K562 (cell line): ENCODE results near the gene DPAGT1. TPM values are rescaled to one million over a fixed set of nuclear protein-coding genes. Genes with fewer than 3 reads are reported as not detected.
A peak's percentile ranks its signal among the peaks of the same experiment; 100 is the strongest.

ENCODE experiments used
- ATAC-seq: fragments of 200-7000 bp; cut with Tn5 transposase; 3 replicates; pipeline ENCODE4 v1.9.1; 2020; ENCODE audit warnings: moderate library complexity
- BruUV-seq: library from RNA; stranded (reverse); fragments of 400-500 nt; replicated peaks from 2 replicates; lab custom pipeline; 2021; lab: Mats Ljungman, UMichigan
- CTCF ChIA-PET: fragments of 300-600 bp; formaldehyde crosslinking; extraction: SDS; loops from one replicate; lab custom pipeline; 2021; ENCODE audit warnings: low intra/inter-chr PET ratio; lab: Yijun Ruan, JAX
- POLR2A ChIA-PET: fragments of 300-600, 350-650 bp; sonication (Branson Sonifier 250); formaldehyde crosslinking; extraction: SDS; loops from one replicate; lab custom pipeline; 2021; ENCODE audit warnings: antibody characterized with exemption, inconsistent platforms; lab: Yijun Ruan, JAX
- DNase-seq, 4 experiments: peaks; one replicate each; pipeline versions ENCODE4 v3.0.0 to v3.0.0-alpha.2; 2011 to 2018; ENCODE audit warnings: low spot score in 3 of 4, mixed read lengths in 3 of 4; ENCODE audit errors: extremely low read depth in 1 of 4
- FAIRE-seq: peaks from 2 replicates; lab custom pipeline; 2011; peaks lifted over from hg19 to GRCh38; lab: Jason Lieb, UNC
- H2AFZ ChIP-seq: 2 replicates; pipeline ENCODE4 v1.6.0; 2011; ENCODE audit warnings: low read depth, low read length, control low read depth, inconsistent platforms
- H3K27ac ChIP-seq: fragments of 200-600 bp; 3 replicates; pipeline ENCODE4 v1.8.0; 2011; ENCODE audit warnings: low read depth, mild to moderate bottlenecking, control low read depth, inconsistent platforms, low read length, moderate library complexity, mixed read lengths; ENCODE audit errors: extremely low read depth
- H3K27me3 ChIP-seq, 2 experiments: fragments of 300-600 bp in 1 of 2; 2 replicates in 1 of 2; 3 replicates in 1 of 2; pipeline versions ENCODE4 v1.6.0 to v1.8.0; 2011; ENCODE audit warnings: inconsistent platforms in 2 of 2, low read length in 2 of 2, mild to moderate bottlenecking in 1 of 2, mixed read lengths in 1 of 2, moderate library complexity in 1 of 2; ENCODE audit not compliant: control insufficient read depth in 2 of 2, insufficient read depth in 2 of 2
- H3K36me3 ChIP-seq: fragments of 300-600 bp; 3 replicates; pipeline ENCODE4 v1.8.0; 2011; ENCODE audit warnings: mild to moderate bottlenecking, low read length, inconsistent platforms; ENCODE audit not compliant: control insufficient read depth, insufficient read depth
- H3K4me1 ChIP-seq, 2 experiments: fragments of 200-600 bp in 1 of 2; replicated peaks in 1 of 2; 2 replicates in 1 of 2; 3 replicates in 1 of 2; pipeline versions ENCODE4 v1.5.1 to v1.8.0; 2011; ENCODE audit warnings: inconsistent platforms in 2 of 2, low read length in 2 of 2, mild to moderate bottlenecking in 1 of 2, mixed read lengths in 1 of 2, moderate library complexity in 1 of 2; ENCODE audit not compliant: control insufficient read depth in 2 of 2, insufficient read depth in 2 of 2
- H3K4me2 ChIP-seq: 2 replicates; pipeline ENCODE4 v1.6.1; 2011; ENCODE audit warnings: low read length, control low read depth, inconsistent platforms, mixed read lengths; ENCODE audit not compliant: insufficient read depth
- H3K4me3 ChIP-seq: fragments of 200-600 bp; sonication (generic), shearing (Covaris generic); 2 replicates; pipeline ENCODE4 v1.5.1; 2016; ENCODE audit warnings: control low read depth, inconsistent platforms
- H3K79me2 ChIP-seq: fragments of 200-600 bp; 3 replicates; pipeline ENCODE4 v1.8.0; 2011; ENCODE audit warnings: low read length, inconsistent platforms; ENCODE audit not compliant: control insufficient read depth, insufficient read depth
- H3K9ac ChIP-seq, 2 experiments: 2 replicates each; pipeline versions ENCODE4 v1.6.0 to v1.6.1; 2011; ENCODE audit warnings: low read depth in 2 of 2, low read length in 2 of 2, control low read depth in 1 of 2, inconsistent platforms in 1 of 2, mild to moderate bottlenecking in 1 of 2, mixed read lengths in 1 of 2; ENCODE audit not compliant: insufficient read depth in 1 of 2
- H3K9me1 ChIP-seq: one replicate; pipeline ENCODE4 v1.6.0; 2011; ENCODE audit warnings: inconsistent platforms, mild to moderate bottlenecking, low read length, moderate library complexity; ENCODE audit not compliant: control insufficient read depth, insufficient read depth
- H3K9me3 ChIP-seq: replicated peaks from 2 replicates; pipeline ENCODE4 v1.5.1; 2011; ENCODE audit warnings: low read depth, low read length, inconsistent platforms; ENCODE audit not compliant: control insufficient read depth, insufficient read depth
- H4K20me1 ChIP-seq: replicated peaks from 2 replicates; pipeline ENCODE4 v1.6.1; 2011; ENCODE audit warnings: low read length, inconsistent platforms, mixed read lengths; ENCODE audit not compliant: control insufficient read depth, insufficient read depth
- E2F3 ChIP-seq: fragments of 250-450 bp; sonication (Bioruptor Pico); IDR thresholded peaks from 2 replicates; pipeline ENCODE4 v1.4.0; 2020; ENCODE audit warnings: mild to moderate bottlenecking
- GTF2A2 ChIP-seq: IDR thresholded peaks from 2 replicates; pipeline ENCODE4 v1.6.1; 2016; ENCODE audit warnings: mild to moderate bottlenecking, missing genetic modification characterization, missing compliant biosample characterization
- ILF3 ChIP-seq: fragments of 450-650 bp; IDR thresholded peaks from 2 replicates; pipeline ENCODE4 v1.6.1; 2018; ENCODE audit warnings: antibody characterized with exemption, mild to moderate bottlenecking, moderate library complexity, borderline replicate concordance
- NCOR1 ChIP-seq: fragments of 450-650 bp; IDR thresholded peaks from 2 replicates; pipeline ENCODE4 v1.6.1; 2016; ENCODE audit warnings: mild to moderate bottlenecking, moderate library complexity
- ZNF316 ChIP-seq: fragments of 450-650 bp; IDR thresholded peaks from 2 replicates; pipeline ENCODE4 v1.6.1; 2016
- ZNF75A ChIP-seq: fragments of 450-650 bp; formaldehyde crosslinking; IDR thresholded peaks from 2 replicates; pipeline ENCODE4 v1.4.0; 2020; ENCODE audit warnings: mild to moderate bottlenecking
- WGBS: fragments of 100-300 bp; shearing (Covaris generic); methylation state at CpG from one replicate; pipeline ENCODE4 v1.1.6; 2016; ENCODE audit warnings: low coverage, mixed read lengths; ENCODE audit not compliant: insufficient coverage; ENCODE audit errors: missing lambda C conversion rate; 5-methylcytosine and 5-hydroxymethylcytosine counted together
- in situ Hi-C: fragments of 300-500 bp; cut with MboI; formaldehyde crosslinking; loops from 4 replicates; pipeline ENCODE4 v1.15.0; 2018; ENCODE audit warnings: inconsistent platforms, mixed read lengths
- intact Hi-C: fragments of 100-400 bp; cut with micrococcal nuclease; formaldehyde crosslinking; loops from 2 replicates; pipeline ENCODE4 v1.14.2; 2022
- polyA plus RNA-seq, 8 experiments: library from polyadenylated mRNA; depleted of rRNA in 4 of 8; stranded (reverse) in 5 of 8; unstranded in 3 of 8; fragments of >200 nt; fragmentation: Nextera tagmentation in 2 of 8; fragmentation: Illumina TruSeq in 1 of 8; extraction: Ambion mirVana in 2 of 8; extraction: Trizol in 1 of 8; gene quantifications; 2 replicates each; pipeline versions ENCODE4 v1.2.1 to v1.2.3, GENCODE V29; 2011 to 2014; ENCODE audit warnings: inconsistent platforms in 1 of 8, missing spikeins in 1 of 8
- total RNA-seq, 7 experiments: library from RNA; depleted of rRNA in 6 of 7; stranded (reverse); fragments of >200 nt in 6 of 7; fragmentation: Illumina TruSeq in 2 of 7; extraction: Trizol in 2 of 7; gene quantifications; 2 replicates each; pipeline versions ENCODE4 v1.2.1 to v1.2.3, GENCODE V29; 2011 to 2021; ENCODE audit warnings: low replicate concordance in 1 of 7
- TF ChIP-seq, protein P1 (sequence below): fragments of 200-800 bp; sonication (Bioruptor generic); IDR thresholded peaks from 2 replicates; pipeline ENCODE4 v1.6.1; 2017; ENCODE audit warnings: missing genetic modification characterization, missing compliant biosample characterization
- TF ChIP-seq, protein P2 (sequence below): fragments of 250-450 bp; sonication (Bioruptor Pico); IDR thresholded peaks from 2 replicates; pipeline ENCODE4 v1.9.0; 2021; ENCODE audit warnings: mild to moderate bottlenecking, inconsistent platforms
- TF ChIP-seq, protein P3 (sequence below): fragments of 450-650 bp; IDR thresholded peaks from 2 replicates; pipeline ENCODE4 v1.6.1; 2017; ENCODE audit warnings: antibody characterized with exemption, mild to moderate bottlenecking
- TF ChIP-seq, protein P4 (sequence below): fragments of 250-450 bp; sonication (Bioruptor Pico); IDR thresholded peaks from 2 replicates; pipeline ENCODE4 v1.5.0; 2021; ENCODE audit warnings: mild to moderate bottlenecking, borderline replicate concordance
- TF ChIP-seq, protein P5 (sequence below): sonication (generic); formaldehyde crosslinking; IDR thresholded peaks from 2 replicates; pipeline ENCODE4 v1.9.0; 2022; ENCODE audit warnings: mild to moderate bottlenecking, missing genetic modification reagents

The DPAGT1 gene
- total and polyA plus RNA-seq, 9 of the 15 experiments (the other 6 are each of a cell fraction or from before 2014, with no cell fraction given): 29.9 to 135 (median 85.0) TPM

DNA sequence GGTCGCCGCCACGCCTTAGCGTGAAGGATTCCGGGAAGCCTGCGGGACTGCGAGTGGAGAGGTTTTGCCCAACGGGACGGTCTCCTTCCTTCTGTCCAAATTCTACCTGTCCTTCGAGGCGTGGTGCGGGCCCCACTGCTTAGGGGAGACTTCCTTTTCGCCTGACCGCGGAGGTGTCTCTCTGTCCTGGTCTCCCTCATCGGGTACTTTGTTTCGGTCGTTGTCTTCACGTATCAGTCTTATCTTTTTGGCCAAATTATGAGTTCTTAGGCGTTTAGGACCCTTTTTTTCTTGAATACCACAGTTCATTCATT lies 20.1 kb upstream of the DPAGT1 start:
- Histone ChIP-seq H3K4me1 (peaks cover 12 to 13% of the 10 kb centered on the region in 2 experiments), H3K36me3 (peaks cover 33% of the 10 kb centered on the region), H3K9ac (peak overlapping the region; percentile 82 to 96), H3K27me3 (no peaks in the 10 kb centered on the region), H4K20me1 (no peaks in the 10 kb centered on the region), H3K4me3 (peak overlapping the region; percentile 86), H3K79me2 (peaks cover 24% of the 10 kb centered on the region), H3K4me2 (peak overlapping the region; percentile 95), H3K9me3 (no peaks in the 10 kb centered on the region), H3K27ac (peak overlapping the region; percentile 68), H2AFZ (peak overlapping the region; percentile 96), H3K9me1 (no peaks in the 10 kb centered on the region)
- ChIA-PET POLR2A (interaction anchor here (0.7 to 1.6 kb wide), 5 partner anchors 12 to 79 kb away, joined by 3 to 6 read pairs (median 5); partner anchors contain the start of gene C2CD2L), CTCF (interaction anchor here (0.5 kb wide), 1 partner anchor 84 kb away, joined by 3 read pairs; the partner anchor contains the start of gene CBL)
- ATAC-seq (no peak), DNase-seq (no peak), FAIRE-seq (no peak)
- intact Hi-C loops (loop anchor here (2.0 kb wide), 1 partner anchor 19 kb away; no protein-coding TSS in a partner anchor), in situ Hi-C loops (no loop called here)
- WGBS: 2% methylated on average over 20 of the region's 20 CpGs
- TSS peak; percentile 80 for BruUV-seq
- TF ChIP-seq E2F3: no peak
- TF ChIP-seq NCOR1: no peak
- TF ChIP-seq, protein P1, sequence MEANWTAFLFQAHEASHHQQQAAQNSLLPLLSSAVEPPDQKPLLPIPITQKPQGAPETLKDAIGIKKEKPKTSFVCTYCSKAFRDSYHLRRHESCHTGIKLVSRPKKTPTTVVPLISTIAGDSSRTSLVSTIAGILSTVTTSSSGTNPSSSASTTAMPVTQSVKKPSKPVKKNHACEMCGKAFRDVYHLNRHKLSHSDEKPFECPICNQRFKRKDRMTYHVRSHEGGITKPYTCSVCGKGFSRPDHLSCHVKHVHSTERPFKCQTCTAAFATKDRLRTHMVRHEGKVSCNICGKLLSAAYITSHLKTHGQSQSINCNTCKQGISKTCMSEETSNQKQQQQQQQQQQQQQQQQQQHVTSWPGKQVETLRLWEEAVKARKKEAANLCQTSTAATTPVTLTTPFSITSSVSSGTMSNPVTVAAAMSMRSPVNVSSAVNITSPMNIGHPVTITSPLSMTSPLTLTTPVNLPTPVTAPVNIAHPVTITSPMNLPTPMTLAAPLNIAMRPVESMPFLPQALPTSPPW (CRISPR knock-in tag): no peak
- no peak for TF ChIP-seq GTF2A2 (tag)
- TF ChIP-seq, protein P2, sequence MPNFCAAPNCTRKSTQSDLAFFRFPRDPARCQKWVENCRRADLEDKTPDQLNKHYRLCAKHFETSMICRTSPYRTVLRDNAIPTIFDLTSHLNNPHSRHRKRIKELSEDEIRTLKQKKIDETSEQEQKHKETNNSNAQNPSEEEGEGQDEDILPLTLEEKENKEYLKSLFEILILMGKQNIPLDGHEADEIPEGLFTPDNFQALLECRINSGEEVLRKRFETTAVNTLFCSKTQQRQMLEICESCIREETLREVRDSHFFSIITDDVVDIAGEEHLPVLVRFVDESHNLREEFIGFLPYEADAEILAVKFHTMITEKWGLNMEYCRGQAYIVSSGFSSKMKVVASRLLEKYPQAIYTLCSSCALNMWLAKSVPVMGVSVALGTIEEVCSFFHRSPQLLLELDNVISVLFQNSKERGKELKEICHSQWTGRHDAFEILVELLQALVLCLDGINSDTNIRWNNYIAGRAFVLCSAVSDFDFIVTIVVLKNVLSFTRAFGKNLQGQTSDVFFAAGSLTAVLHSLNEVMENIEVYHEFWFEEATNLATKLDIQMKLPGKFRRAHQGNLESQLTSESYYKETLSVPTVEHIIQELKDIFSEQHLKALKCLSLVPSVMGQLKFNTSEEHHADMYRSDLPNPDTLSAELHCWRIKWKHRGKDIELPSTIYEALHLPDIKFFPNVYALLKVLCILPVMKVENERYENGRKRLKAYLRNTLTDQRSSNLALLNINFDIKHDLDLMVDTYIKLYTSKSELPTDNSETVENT: no peak
- TF ChIP-seq, protein P3, sequence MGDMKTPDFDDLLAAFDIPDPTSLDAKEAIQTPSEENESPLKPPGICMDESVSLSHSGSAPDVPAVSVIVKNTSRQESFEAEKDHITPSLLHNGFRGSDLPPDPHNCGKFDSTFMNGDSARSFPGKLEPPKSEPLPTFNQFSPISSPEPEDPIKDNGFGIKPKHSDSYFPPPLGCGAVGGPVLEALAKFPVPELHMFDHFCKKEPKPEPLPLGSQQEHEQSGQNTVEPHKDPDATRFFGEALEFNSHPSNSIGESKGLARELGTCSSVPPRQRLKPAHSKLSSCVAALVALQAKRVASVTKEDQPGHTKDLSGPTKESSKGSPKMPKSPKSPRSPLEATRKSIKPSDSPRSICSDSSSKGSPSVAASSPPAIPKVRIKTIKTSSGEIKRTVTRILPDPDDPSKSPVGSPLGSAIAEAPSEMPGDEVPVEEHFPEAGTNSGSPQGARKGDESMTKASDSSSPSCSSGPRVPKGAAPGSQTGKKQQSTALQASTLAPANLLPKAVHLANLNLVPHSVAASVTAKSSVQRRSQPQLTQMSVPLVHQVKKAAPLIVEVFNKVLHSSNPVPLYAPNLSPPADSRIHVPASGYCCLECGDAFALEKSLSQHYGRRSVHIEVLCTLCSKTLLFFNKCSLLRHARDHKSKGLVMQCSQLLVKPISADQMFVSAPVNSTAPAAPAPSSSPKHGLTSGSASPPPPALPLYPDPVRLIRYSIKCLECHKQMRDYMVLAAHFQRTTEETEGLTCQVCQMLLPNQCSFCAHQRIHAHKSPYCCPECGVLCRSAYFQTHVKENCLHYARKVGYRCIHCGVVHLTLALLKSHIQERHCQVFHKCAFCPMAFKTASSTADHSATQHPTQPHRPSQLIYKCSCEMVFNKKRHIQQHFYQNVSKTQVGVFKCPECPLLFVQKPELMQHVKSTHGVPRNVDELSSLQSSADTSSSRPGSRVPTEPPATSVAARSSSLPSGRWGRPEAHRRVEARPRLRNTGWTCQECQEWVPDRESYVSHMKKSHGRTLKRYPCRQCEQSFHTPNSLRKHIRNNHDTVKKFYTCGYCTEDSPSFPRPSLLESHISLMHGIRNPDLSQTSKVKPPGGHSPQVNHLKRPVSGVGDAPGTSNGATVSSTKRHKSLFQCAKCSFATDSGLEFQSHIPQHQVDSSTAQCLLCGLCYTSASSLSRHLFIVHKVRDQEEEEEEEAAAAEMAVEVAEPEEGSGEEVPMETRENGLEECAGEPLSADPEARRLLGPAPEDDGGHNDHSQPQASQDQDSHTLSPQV: no peak
- TF ChIP-seq ZNF75A (CRISPR knock-in tag): no peak
- TF ChIP-seq, protein P4, sequence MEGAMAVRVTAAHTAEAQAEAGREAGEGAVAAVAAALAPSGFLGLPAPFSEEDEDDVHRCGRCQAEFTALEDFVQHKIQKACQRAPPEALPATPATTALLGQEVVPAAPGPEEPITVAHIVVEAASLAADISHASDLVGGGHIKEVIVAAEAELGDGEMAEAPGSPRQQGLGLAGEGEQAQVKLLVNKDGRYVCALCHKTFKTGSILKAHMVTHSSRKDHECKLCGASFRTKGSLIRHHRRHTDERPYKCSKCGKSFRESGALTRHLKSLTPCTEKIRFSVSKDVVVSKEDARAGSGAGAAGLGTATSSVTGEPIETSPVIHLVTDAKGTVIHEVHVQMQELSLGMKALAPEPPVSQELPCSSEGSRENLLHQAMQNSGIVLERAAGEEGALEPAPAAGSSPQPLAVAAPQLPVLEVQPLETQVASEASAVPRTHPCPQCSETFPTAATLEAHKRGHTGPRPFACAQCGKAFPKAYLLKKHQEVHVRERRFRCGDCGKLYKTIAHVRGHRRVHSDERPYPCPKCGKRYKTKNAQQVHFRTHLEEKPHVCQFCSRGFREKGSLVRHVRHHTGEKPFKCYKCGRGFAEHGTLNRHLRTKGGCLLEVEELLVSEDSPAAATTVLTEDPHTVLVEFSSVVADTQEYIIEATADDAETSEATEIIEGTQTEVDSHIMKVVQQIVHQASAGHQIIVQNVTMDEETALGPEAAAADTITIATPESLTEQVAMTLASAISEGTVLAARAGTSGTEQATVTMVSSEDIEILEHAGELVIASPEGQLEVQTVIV (CRISPR knock-in tag): no peak
- TF ChIP-seq ILF3: no peak
- no peak for TF ChIP-seq ZNF316
- TF ChIP-seq, protein P5, sequence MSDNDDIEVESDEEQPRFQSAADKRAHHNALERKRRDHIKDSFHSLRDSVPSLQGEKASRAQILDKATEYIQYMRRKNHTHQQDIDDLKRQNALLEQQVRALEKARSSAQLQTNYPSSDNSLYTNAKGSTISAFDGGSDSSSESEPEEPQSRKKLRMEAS: no peak
